GM10266 (cell line): ENCODE results near the gene STXBP1.

Source experiments
- DNase-seq: peaks from one replicate; pipeline ENCODE4 v3.0.0; 2012; ENCODE audit errors: extremely low spot score
- CTCF ChIP-seq: IDR thresholded peaks from 2 replicates; pipeline ENCODE4 v1.5.1; 2012; ENCODE audit warnings: mild to moderate bottlenecking, low read depth; ENCODE audit not compliant: control insufficient read depth, insufficient read depth; ENCODE audit errors: missing control alignments

STXBP1 gene

GRCh38 chr9:127680226-127680625 lies 68.1 kb downstream of the STXBP1 start:
- TF ChIP-seq CTCF: no peak

GRCh38 chr9:127680846-127681245 lies 68.8 kb downstream of the STXBP1 start:
- no peak for DNase-seq
- no peak for TF ChIP-seq CTCF

More at GRCh38 chr9:127680226-127680625, 68.1 kb downstream of the STXBP1 start:
- no peak for DNase-seq

GRCh38 chr9:127682351-127683136 lies 70.5 kb downstream of the STXBP1 start:
- no peak for TF ChIP-seq CTCF
- DNase-seq: no peak

- no peak for DNase-seq
- no peak for TF ChIP-seq CTCF
These were observed 71.6 kb downstream of the STXBP1 start for GRCh38 chr9:127683723-127684122.

- TF ChIP-seq CTCF: no peak
- DNase-seq: no peak
These were observed 72.5 kb downstream of the STXBP1 start for GRCh38 chr9:127684576-127684975.

- TF ChIP-seq CTCF: no peak
- no peak for DNase-seq
These were observed 74.7 kb downstream of the STXBP1 start for GRCh38 chr9:127686461-127687393.

GRCh38 chr9:127689329-127690000 lies 77.4 kb downstream of the STXBP1 start:
- no peak for TF ChIP-seq CTCF
- no peak for DNase-seq
